LNCaP clone FGC (cell line): Measurements from ENCODE around the gene ERGIC1.
"Not testable (repeated sequence)": the region's sequence is repeated elsewhere in the genome, so short reads cannot be mapped to it uniquely, and the experiment has no call there.

ENCODE experiments used
- DNase-seq: peaks from one replicate; pipeline ENCODE4 v3.0.0-alpha.2; 2011; ENCODE audit warnings: low read depth
- H3K4me3 ChIP-seq: 2 replicates; pipeline ENCODE4 v1.5.1; 2011; ENCODE audit warnings: mild to moderate bottlenecking, low read depth, low read length, control low read depth
- TF ChIP-seq, protein P1 (sequence below): IDR thresholded peaks from 2 replicates; pipeline ENCODE4 v1.5.1; 2012; ENCODE audit warnings: mild to moderate bottlenecking; ENCODE audit not compliant: control insufficient read depth, insufficient read depth; ENCODE audit errors: extremely low read depth

Gene ERGIC1

DNA sequence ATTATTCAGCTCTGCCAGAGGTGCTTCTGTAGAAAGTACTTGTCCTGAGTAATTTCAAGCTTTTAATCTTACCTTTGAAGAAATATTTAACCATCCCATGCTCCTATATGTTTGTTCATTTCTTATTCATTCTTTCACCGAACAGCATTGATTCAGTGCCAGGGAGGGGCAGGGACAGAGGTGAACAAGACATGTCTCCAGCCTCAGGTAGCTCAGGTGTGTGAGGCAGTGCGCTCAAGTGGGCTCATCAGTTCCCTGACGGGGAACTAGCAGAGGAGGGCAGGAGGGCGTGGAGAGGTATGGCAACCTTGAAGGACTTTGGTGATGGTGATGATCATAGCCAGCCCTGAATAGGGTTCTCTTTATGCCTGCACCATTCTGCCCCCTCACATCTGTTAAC lies 25.9 kb downstream of the ERGIC1 start:
- DNase-seq, result no peak
- H3K4me3 ChIP-seq, result peak overlapping the region; percentile 11; the same call in 1 of the 2 replicates
- TF ChIP-seq, protein P1, sequence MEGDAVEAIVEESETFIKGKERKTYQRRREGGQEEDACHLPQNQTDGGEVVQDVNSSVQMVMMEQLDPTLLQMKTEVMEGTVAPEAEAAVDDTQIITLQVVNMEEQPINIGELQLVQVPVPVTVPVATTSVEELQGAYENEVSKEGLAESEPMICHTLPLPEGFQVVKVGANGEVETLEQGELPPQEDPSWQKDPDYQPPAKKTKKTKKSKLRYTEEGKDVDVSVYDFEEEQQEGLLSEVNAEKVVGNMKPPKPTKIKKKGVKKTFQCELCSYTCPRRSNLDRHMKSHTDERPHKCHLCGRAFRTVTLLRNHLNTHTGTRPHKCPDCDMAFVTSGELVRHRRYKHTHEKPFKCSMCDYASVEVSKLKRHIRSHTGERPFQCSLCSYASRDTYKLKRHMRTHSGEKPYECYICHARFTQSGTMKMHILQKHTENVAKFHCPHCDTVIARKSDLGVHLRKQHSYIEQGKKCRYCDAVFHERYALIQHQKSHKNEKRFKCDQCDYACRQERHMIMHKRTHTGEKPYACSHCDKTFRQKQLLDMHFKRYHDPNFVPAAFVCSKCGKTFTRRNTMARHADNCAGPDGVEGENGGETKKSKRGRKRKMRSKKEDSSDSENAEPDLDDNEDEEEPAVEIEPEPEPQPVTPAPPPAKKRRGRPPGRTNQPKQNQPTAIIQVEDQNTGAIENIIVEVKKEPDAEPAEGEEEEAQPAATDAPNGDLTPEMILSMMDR, result no peak

DNA sequence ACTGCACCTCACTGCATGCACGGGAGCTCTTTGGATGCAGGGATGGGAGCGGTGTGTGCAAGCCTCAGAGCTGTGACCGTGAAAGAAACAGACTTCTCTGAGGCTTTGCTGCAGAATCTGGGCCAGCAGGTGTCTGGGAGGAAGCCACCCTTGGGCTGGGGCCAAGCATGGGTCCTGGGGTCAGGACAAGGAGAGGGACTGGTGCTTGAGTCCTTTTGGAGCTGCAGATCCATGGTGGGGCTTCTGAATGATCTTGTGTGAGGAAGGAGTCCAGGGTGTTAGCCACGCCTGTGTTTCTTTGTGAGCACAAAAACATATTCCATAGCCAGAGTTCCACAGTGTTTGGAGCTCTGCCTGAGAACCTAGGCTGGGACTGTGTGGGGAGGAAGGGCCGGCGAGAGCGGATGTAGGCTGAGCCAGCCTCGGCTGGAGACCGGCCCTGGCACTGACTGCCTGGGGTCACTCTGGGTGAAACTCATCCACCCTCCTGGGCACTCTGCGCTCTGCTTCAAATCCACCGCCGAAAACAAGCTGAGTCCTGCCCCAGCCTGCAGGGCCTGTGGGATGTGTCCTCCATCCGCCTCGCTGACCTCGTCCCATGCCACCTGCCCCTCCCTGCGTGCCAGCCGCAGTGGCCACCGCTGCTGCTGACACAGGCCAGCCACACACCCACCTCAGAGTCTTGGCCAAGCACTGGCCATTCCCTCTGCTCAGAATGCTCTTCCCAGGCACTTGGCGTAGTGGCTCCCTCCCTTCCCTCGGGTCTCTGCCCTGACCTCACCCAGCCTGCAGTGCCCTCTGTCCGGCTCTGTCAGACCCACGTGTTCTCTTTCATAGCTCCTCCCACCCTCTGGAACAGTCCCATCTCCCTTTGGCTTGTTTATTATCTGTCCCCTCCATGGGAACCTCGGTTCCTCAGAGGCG lies 26.7 kb downstream of the ERGIC1 start:
- DNase-seq, result peak; percentile 83
- H3K4me3 ChIP-seq, result peak overlapping the region; percentile 11
- TF ChIP-seq, protein P1, result no peak

DNA sequence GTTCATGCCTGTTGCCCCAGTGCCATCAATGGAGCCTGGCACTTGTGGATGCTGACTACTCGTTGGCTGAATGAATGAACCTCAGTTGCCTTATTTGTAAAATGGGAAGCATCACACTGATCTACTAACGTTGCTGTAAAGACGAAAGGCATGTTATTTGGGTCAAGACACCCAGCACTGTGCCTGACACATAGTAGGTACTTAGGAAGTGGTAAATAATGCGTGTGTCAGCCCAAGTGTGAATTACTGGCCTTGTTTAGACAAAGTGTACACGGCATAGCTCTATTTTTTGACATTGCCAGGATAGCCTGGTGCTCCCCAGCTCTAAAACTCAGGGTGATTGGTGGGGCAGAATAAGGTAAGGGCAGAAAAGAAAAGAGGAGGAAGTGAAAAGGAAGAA lies 27.4 kb downstream of the ERGIC1 start:
- no peak overlapping the region for H3K4me3 ChIP-seq
- TF ChIP-seq, protein P1, result no peak
- DNase-seq, result no peak

DNA sequence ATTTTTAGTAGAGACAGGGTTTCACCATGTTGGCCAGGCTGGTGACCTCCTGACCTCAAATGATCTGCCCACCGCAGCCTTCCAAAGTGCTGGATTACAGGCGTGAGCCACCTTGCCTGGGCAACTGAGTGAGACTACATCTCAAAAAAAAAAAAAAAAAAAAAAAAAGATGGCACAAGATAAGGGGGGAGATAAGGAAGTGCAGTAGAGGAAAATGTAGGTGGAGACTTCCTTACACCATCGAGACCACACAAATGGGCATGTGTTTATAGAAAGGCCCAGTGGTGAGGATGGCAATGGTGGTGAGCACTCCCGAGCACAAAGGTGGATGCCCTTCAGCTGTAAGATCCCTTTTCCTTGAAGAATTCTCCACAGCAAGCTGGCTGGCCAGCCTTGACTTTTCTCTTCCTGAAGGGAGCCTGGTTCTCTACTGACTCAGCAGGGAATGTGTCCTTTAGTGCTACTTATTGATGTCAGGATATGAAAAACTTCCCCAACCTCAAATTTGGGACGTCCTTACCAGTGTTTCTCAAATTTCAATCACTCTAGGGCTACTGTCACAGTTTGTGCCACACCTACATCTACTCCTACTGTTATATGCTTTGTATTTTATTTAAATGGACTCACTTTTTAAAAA lies 28.2 kb downstream of the ERGIC1 start:
- TF ChIP-seq, protein P1, result no peak
- no peak overlapping the region for H3K4me3 ChIP-seq
- DNase-seq, result no peak

DNA sequence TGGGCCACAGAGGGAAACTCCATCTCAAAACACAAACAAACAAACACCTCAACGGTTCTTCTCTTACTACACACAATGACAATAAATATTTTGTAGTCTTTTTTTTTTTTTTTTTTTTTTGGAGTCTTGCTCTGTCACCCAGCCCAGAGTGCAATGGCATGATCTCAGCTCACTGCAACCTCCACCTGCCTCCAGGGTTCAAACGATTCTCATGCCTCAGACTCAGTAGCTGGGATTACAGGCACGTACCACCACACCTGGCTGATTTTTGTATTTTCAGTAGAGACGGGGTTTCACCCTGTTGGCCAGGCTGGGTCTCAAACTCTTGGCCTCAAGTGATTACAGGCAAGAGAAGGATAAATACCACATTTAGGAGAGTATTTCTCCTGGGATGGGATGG lies 30.1 kb downstream of the ERGIC1 start:
- not testable (repeated sequence) for DNase-seq, H3K4me3 ChIP-seq

DNA sequence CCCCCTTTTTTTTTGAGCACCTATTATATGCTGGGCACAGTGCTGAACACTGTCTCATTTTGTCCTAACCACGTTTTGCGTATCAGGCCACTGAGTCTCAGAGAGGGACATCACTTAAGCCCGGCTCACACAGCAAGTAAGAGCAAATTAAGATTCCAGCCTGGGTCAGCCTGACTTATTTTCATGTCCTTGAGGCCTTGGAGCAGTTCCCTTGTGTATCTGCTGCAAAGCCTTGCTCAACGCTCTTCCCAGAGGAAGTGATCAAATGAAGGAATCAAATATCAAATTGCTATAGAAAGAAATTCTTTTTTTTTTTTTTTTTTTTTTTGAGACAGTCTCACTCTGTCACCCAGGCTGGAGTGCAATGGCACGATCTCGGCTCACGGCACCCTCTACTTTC lies 30.7 kb downstream of the ERGIC1 start:
- TF ChIP-seq, protein P1, result no peak
- H3K4me3 ChIP-seq, result no peak overlapping the region
- no peak for DNase-seq

DNA sequence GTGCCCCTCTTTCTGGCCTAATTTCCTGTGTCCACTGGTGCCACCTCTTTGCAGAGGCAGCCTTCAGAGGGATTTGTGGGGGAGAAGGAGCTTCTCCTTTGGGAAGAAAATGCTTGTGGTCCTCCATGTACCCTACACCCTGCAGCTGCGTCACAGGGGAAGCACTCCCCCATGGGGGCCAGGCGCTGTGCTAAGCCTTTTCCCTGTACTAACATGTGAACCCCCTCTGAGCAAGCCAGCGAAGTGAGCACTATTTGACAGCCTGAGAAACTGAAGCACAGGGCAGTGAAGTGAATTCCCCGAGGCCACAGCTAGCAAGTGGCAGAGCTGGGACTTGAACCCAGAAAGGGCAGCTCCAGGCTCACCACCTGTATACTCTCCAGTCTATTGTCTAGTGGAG lies 32.3 kb downstream of the ERGIC1 start:
- TF ChIP-seq, protein P1, result no peak
- H3K4me3 ChIP-seq, result no peak overlapping the region
- no peak for DNase-seq
